ENCODE results near the gene KCNK18.

GRCh38 chr10:117216028-117216427 is 18.7 kb downstream of the KCNK18 start:
- TF ChIP-seq CTCF (IDR thresholded peaks at IDR 0.05 in 2 of 3, conservative IDR thresholded peaks at IDR 0.05 in 1 of 3; ENCODE audit: control insufficient read depth in 2 of 3, extremely low read depth in 1 of 3, insufficient read depth in 1 of 3, low read depth in 3 of 3, low read length in 3 of 3), result no peak
- TF ChIP-seq ETV6 (conservative IDR thresholded peaks at IDR 0.05 in 1 of 2, IDR thresholded peaks at IDR 0.05 in 1 of 2; ENCODE audit: borderline replicate concordance in 1 of 2, low read depth in 1 of 2), result no peak

Measured in GM12878 (cell line).